ENCODE data around the gene EXTL1. TPM values are rescaled to one million over a fixed set of nuclear protein-coding genes. Genes with fewer than 3 reads are reported as not detected.

Gene EXTL1
- total RNA-seq (2021; ENCODE audit: unreplicated experiment), result 0.15 TPM
- 0.04 TPM in 2 replicates for polyA plus RNA-seq (2012)
- percentile 14 among the genes with signal in this experiment for Bru-seq, nascent RNA
- BruChase-seq, experiment 1, labeled RNA remaining after a 6-hour chase, result not detected
- BruChase-seq, experiment 2, labeled RNA remaining after a 2-hour chase, result percentile 7 among the genes with signal in this experiment
- long read RNA-seq, result 0 reads

DNA sequence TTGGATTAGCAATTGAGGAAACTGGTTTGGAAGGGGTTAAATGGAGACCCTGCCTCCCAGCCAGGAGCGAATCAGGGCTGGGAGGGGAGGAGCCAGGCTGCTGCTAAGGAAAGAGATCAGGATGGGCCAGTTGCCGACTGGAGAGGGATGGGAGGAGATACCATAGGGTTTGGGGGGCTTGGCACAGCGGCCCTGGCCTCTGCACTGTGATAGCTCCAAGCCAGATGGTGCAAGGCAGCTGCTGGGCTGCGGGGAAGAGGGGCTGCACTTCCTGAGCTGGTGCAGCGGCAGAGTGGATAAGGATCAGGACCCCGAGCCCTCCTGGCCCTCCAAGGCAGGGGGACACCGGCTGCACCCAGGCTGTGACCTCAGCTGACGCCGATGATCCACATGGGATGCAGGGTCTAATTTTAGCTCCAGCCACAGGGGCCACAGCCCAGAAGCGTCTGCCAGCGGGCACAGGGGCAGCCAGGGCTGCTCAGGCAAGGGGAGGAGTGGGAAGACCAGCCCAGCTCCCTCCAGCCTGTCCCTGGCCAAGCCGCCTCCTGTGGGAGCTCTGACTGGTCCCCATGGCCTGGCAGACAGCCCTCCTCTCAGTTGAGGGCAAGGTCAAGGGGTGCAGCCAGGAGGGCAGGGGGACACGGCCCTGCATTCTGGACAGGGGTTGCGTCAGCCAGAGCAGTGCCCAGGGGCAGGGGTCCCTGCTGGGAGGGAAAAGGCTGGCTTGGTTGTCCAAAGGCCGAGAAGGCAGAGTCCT is at the start of gene EXTL1:
TSS of gene EXTL1 (plus strand) at position 129 of the 757 bp plus-strand sequence. CDS start 872 bp downstream, outside the sequence.
- Histone ChIP-seq H3K27me3 (ENCODE audit: insufficient read depth, low read length) (no peaks in the 10 kb centered on the region), H3K36me3 (ENCODE audit: control insufficient read depth in 1 of 2, insufficient read depth in 2 of 2, low read length in 2 of 2) (no peaks in the 10 kb centered on the region), H2AFZ (ENCODE audit: low read depth, low read length, poor library complexity, severe bottlenecking) (no peak within 1 kb of the TSS), H3K79me2 (ENCODE audit: insufficient read depth, low read length) (no peaks in the 10 kb centered on the region), H3K4me2 (ENCODE audit: low read length) (no peak within 1 kb of the TSS), H3K27ac (ENCODE audit: low read depth, low read length) (no peak within 1 kb of the TSS), H3K4me1 (ENCODE audit: control insufficient read depth in 1 of 2, insufficient read depth in 2 of 2, low read length in 2 of 2) (0 out of 4 replicates have a peak, but pooled peaks cover 0 to 5% of the 10 kb centered on the region in 2 experiments), H3K9ac (ENCODE audit: low read length) (no peak within 1 kb of the TSS), H3K9me3 (ENCODE audit: control insufficient read depth in 1 of 2, insufficient read depth in 1 of 2, low read depth in 1 of 2, low read length in 2 of 2) (no peaks in the 10 kb centered on the region), H3K9me2 (ENCODE audit: insufficient read depth) (no peaks in the 10 kb centered on the region), H4K20me1 (ENCODE audit: insufficient read depth) (no peaks in the 10 kb centered on the region), H3K4me3 (replicated peaks in 1 of 2; ENCODE audit: low read depth in 1 of 2, low read length in 2 of 2) (no peak within 1 kb of the TSS)
- no TSS peak for BruUV-seq (replicated peaks)
- intact Hi-C loops (cut with micrococcal nuclease), result no loop called here
- CTCF ChIA-PET, result no interaction called here
- no peak for DNase-seq (ENCODE audit: low read depth, low spot score)
- RAD21 ChIA-PET (ENCODE audit: low non-redundant PET in 1 of 2, low total read pairs in 2 of 2, uncharacterized antibody in 2 of 2, unreplicated experiment in 2 of 2), result no interaction called here
- TF ChIP-seq EZH2 (IDR thresholded peaks at IDR 0.05), result no peak
- no peak for TF ChIP-seq REST (IDR thresholded peaks at IDR 0.05; ENCODE audit: low read depth)
- no peak for TF ChIP-seq ZNF274 (IDR thresholded peaks at IDR 0.05; ENCODE audit: low read depth, low read length)
- no peak for TF ChIP-seq RAD21 (IDR thresholded peaks at IDR 0.05; ENCODE audit: low read depth)
- no peak for TF ChIP-seq SP1 (IDR thresholded peaks at IDR 0.05; ENCODE audit: low read depth)
- TF ChIP-seq ELF1 (IDR thresholded peaks at IDR 0.05; ENCODE audit: borderline replicate concordance, low read depth), result no peak
- no peak for TF ChIP-seq YY1 (IDR thresholded peaks at IDR 0.05; ENCODE audit: extremely low read depth, insufficient replicate concordance, low read depth, low read length)
- TF ChIP-seq MAX (IDR thresholded peaks at IDR 0.05), result no peak
- TF ChIP-seq ZFX (IDR thresholded peaks at IDR 0.05), result no peak
- TF ChIP-seq SIN3A (IDR thresholded peaks at IDR 0.05; ENCODE audit: low read depth), result no peak
- TF ChIP-seq EZH2phosphoT487 (IDR thresholded peaks at IDR 0.05; ENCODE audit: borderline replicate concordance), result no peak
- no peak for TF ChIP-seq CTCF (IDR thresholded peaks at IDR 0.05 in 2 of 3, conservative IDR thresholded peaks at IDR 0.05 in 1 of 3; ENCODE audit: borderline replicate concordance in 1 of 3, insufficient read depth in 1 of 3, low read depth in 2 of 3, low read length in 2 of 3)
- no peak for TF ChIP-seq TCF7L2 (IDR thresholded peaks at IDR 0.05; ENCODE audit: borderline replicate concordance, extremely low read depth, insufficient read depth, insufficient read length)
- TF ChIP-seq POLR2A (IDR thresholded peaks at IDR 0.05; ENCODE audit: borderline replicate concordance, extremely low read depth, insufficient read depth, insufficient read length), result no peak
- ATAC-seq, result peak; percentile 72
- POLR2A ChIA-PET, result no interaction called here
